ENCODE measurements around the gene RFC1. TPM values are rescaled to one million over a fixed set of nuclear protein-coding genes. Genes with fewer than 3 reads are reported as not detected.
"Not testable (repeated sequence)": the region's sequence is repeated elsewhere in the genome, so short reads cannot be mapped to it uniquely, and the experiment has no call there.

Gene RFC1, protein sequence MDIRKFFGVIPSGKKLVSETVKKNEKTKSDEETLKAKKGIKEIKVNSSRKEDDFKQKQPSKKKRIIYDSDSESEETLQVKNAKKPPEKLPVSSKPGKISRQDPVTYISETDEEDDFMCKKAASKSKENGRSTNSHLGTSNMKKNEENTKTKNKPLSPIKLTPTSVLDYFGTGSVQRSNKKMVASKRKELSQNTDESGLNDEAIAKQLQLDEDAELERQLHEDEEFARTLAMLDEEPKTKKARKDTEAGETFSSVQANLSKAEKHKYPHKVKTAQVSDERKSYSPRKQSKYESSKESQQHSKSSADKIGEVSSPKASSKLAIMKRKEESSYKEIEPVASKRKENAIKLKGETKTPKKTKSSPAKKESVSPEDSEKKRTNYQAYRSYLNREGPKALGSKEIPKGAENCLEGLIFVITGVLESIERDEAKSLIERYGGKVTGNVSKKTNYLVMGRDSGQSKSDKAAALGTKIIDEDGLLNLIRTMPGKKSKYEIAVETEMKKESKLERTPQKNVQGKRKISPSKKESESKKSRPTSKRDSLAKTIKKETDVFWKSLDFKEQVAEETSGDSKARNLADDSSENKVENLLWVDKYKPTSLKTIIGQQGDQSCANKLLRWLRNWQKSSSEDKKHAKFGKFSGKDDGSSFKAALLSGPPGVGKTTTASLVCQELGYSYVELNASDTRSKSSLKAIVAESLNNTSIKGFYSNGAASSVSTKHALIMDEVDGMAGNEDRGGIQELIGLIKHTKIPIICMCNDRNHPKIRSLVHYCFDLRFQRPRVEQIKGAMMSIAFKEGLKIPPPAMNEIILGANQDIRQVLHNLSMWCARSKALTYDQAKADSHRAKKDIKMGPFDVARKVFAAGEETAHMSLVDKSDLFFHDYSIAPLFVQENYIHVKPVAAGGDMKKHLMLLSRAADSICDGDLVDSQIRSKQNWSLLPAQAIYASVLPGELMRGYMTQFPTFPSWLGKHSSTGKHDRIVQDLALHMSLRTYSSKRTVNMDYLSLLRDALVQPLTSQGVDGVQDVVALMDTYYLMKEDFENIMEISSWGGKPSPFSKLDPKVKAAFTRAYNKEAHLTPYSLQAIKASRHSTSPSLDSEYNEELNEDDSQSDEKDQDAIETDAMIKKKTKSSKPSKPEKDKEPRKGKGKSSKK
- 10 to 100 TPM; 13.4 to 21.0 (median 15.8) TPM for total RNA-seq
- 10 to 100 TPM in 1 of 3 donors, 1 to 10 TPM in 2; 6.7 to 18.9 (median 7.4) TPM for polyA plus RNA-seq
- long read RNA-seq, donor 1, full-length matches to known transcripts = 3 of 5 reads
- long read RNA-seq, donor 1, partial matches to known transcripts = 2 of 5 reads
- long read RNA-seq, donor 1, other reads (novel, unspliced or antisense) = 0 of 5 reads
- long read RNA-seq, donor 2, full-length matches to known transcripts = 6 of 18 reads
- long read RNA-seq, donor 2, partial matches to known transcripts = 10 of 18 reads
- long read RNA-seq, donor 2, other reads (novel, unspliced or antisense) = 2 of 18 reads

DNA sequence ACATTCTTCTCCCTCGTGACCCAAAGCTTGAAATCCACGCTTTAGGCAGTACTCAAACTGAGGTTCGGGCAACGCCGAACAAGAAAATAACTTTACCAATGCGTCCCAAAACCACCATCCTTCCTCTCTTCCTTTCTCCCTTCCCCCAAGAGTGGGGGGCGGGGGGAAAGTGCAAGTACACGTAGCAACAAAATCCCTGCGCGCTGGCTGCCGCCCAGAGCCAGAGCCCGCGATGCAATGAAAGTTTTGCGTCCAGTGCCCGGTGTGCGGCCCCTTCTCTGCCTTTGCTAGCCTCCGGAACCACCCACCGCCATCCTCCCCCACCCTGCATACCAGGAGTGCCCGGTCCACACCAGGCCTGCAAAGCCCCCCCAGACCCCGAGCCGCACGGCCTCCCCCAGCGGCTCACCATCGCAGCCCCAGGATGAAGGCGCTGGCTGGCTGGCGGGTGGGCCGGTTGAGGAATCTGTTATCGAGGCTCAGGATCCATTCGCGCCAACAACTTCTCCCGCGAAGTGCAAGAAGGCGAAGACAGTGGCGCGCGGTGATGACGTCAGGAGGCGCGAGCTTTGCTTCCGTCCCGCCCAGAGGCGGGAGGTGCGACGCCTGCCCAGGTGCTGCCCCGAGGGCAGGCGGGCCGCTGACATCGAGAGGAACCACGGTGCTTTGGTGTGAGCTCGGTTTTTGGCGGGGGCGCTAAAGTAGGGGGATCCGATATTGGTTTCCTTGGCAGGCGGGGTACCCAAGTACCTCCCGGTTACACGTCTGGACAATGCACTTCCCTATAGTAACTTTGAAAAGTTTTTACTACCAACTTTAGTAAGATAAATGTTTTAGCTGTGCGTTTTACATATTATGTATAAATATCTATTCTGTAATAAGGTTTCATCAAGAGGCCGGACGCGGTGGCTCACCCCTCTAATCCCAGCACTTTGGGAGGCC, at the start of gene RFC1:
RFC1 (minus strand) TSS at position 533 of the 942 bp plus-strand sequence; CDS start at position 412, 121 bp downstream.
- TF ChIP-seq, protein P1, sequence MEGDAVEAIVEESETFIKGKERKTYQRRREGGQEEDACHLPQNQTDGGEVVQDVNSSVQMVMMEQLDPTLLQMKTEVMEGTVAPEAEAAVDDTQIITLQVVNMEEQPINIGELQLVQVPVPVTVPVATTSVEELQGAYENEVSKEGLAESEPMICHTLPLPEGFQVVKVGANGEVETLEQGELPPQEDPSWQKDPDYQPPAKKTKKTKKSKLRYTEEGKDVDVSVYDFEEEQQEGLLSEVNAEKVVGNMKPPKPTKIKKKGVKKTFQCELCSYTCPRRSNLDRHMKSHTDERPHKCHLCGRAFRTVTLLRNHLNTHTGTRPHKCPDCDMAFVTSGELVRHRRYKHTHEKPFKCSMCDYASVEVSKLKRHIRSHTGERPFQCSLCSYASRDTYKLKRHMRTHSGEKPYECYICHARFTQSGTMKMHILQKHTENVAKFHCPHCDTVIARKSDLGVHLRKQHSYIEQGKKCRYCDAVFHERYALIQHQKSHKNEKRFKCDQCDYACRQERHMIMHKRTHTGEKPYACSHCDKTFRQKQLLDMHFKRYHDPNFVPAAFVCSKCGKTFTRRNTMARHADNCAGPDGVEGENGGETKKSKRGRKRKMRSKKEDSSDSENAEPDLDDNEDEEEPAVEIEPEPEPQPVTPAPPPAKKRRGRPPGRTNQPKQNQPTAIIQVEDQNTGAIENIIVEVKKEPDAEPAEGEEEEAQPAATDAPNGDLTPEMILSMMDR (IDR thresholded peaks at IDR 0.05) = no peak
- peak within 1 kb of the TSS; percentile 95 for H3K4me3 ChIP-seq
- intact Hi-C loops (cut with DNase I) = no loop called here
- H3K4me1 ChIP-seq = peaks cover 14% of the 10 kb centered on the region
- ATAC-seq = peak; percentile 94 to 99 (median 97)
- peak; percentile 91 to 94 for DNase-seq
- no peaks in the 10 kb centered on the region for H3K9me3 ChIP-seq
- H3K27me3 ChIP-seq (ENCODE audit: insufficient read depth in 3 of 3, low read length in 2 of 3) = no peaks in the 10 kb centered on the region
- peak within 1 kb of the TSS; percentile 73 for H3K27ac ChIP-seq
- WGBS, 3 donors = 3 to 4% (median 4%) methylated on average over 60 of the region's 60 CpGs
- no peaks in the 10 kb centered on the region for H3K36me3 ChIP-seq (ENCODE audit: insufficient read depth in 1 of 2, low read depth in 1 of 2)

DNA sequence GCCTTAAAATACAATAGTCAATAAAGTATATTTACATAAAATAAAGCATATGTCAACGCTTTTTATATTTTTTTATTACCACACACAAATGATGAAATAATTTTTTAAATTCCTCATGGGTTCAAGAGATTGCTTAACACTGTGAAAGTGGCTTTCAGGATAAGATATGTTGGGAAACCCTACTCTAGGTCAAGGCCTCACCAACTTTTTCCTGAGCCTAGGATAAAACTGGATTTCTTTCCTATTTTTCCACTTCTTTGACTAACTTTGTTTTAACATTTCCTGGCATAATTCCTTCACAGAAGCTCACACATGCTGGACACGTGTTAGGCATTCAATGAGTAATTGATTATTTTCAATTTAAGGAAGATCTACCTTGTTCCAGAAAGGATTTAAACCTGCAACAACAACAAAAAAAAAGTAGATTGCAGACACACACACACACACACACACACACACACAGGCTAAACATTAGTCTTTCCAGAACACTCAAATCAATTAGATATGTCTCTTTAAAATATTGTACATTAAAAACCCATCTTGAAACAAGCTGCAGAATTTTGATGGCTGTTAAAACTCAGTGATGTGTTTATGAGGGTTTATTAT, 49.6 kb upstream of the RFC1 start:
- DNase-seq (no peak), ATAC-seq (no peak)
- Histone ChIP-seq H3K4me1 (no peaks in the 10 kb centered on the region), H3K27ac (no peak overlapping the region), H3K9me3 (no peaks in the 10 kb centered on the region), H3K27me3 (ENCODE audit: insufficient read depth in 3 of 3, low read length in 2 of 3) (no peaks in the 10 kb centered on the region), H3K36me3 (ENCODE audit: insufficient read depth in 1 of 2, low read depth in 1 of 2) (no peaks in the 10 kb centered on the region), H3K4me3 (no peak overlapping the region)
- TF ChIP-seq, protein P1 (IDR thresholded peaks at IDR 0.05) = no peak
- intact Hi-C loops (cut with DNase I) = no loop called here
- WGBS, 3 donors = 46 to 57% (median 48%) methylated on average over 2 of the region's 2 CpGs

DNA sequence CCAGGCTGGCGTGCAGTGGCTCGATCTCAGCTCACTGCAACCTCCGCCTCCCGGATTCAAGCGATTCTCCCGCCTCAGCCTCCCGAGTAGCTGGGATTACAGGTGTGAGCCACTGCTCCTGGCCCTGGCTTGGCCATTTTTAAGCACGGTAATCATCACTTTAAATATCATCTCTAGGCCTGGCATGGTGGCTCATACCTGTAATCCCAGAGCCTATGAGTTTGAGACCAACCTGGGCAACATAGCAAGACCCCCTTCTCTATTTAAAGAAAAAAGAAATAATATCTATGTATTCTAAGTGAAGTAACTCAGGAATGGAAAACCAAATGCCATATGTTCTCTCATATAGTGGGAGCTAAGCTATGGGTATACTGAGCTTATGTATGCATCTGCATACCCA, 45.4 kb upstream of the RFC1 start:
- H3K9me3 ChIP-seq; H3K4me3 ChIP-seq; H3K27ac ChIP-seq; intact Hi-C loops (cut with DNase I); H3K4me1 ChIP-seq; DNase-seq; H3K27me3 ChIP-seq (ENCODE audit: insufficient read depth in 3 of 3, low read length in 2 of 3); H3K36me3 ChIP-seq (ENCODE audit: insufficient read depth in 1 of 2, low read depth in 1 of 2); ATAC-seq: not testable (repeated sequence)
- 86 to 92% (median 91%) methylated on average over 8 of the region's 8 CpGs for WGBS, 3 donors

DNA sequence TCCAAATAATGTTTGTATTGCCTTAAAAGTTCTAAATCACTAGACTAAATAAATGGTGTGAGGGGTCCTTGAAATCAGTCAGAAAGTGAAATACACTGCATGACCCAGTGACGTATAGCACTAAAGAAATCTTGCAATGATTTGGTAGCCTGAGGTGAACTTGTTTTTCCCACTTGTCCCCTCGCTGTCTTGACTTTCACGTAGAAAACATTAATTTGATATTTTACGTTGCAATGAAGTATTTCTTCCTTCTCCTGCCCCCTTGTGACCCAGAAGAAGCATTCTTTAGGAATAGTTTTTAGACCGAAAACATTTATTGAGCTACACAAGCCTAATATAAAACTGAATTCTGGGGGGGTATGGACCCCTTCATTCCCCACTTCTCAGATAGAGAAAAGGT, 44.3 kb upstream of the RFC1 start:
- WGBS, 3 donors = 18 to 36% (median 21%) methylated on average over 5 of the region's 5 CpGs
- intact Hi-C loops (cut with DNase I) = no loop called here

More for the DNA sequence above, 44.3 kb upstream of the RFC1 start:
- no peak overlapping the region for H3K4me3 ChIP-seq
- H3K27me3 ChIP-seq (ENCODE audit: insufficient read depth in 3 of 3, low read length in 2 of 3) = no peaks in the 10 kb centered on the region
- H3K27ac ChIP-seq = no peak overlapping the region
- H3K36me3 ChIP-seq (ENCODE audit: insufficient read depth in 1 of 2, low read depth in 1 of 2) = no peaks in the 10 kb centered on the region
- H3K4me1 ChIP-seq = no peaks in the 10 kb centered on the region
- DNase-seq = no peak
- TF ChIP-seq, protein P1 (IDR thresholded peaks at IDR 0.05) = no peak
- no peak for ATAC-seq
- H3K9me3 ChIP-seq = no peaks in the 10 kb centered on the region

Measured in psoas muscle (tissue), 8 donors.